Measurements from ENCODE around the gene DPEP2. TPM values are rescaled to one million over a fixed set of nuclear protein-coding genes. Genes with fewer than 3 reads are reported as not detected.
"Not testable (repeated sequence)": the region's sequence is repeated elsewhere in the genome, so short reads cannot be mapped to it uniquely, and the experiment has no call there.

The DPEP2 gene
- total RNA-seq: 0.23 TPM in 1 of 2 replicates, not detected in the other

DNA sequence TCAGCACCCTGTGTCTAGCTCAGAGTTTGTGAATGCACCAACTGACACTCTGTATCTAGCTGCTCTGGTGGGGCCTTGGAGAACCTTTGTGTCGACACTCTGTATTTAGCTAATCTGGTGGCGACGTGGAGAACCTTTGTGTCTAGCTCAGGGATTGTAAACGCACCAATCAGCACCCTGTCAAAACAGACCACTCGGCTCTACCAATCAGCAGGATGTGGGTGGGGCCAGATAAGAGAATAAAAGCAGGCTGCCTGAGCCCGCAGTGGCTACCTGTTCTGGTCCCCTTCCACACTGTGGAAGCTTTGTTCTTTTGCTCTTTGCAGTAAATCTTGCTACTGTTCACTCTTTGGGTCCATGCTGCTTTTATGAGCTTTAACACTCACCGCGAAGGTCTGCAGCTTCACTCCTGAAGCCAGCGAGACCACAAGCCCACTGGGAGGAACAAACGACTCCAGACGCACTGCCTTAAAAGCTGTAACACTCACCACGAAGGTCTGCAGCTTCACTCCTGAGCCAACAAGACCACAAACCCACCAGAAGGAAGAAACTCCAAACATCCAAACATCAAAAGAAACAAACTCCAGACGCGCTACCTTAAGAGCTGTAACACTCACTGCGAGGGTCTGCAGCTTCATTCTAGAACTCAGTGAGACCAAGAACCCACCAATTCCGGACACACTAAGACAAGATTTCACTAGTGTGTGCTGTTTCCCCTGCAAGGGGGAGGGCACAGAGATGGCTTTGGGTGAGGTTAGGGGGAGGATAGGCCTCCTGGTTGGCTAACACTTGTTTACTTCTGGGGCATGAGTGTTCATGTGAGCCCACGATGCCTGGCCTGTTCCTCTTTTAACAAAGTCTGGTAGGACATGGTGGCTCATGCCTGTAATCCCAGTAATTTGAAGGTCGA is at the start of gene DPEP2:
TSS of gene DPEP2 (minus strand) at position 706 of the 910 bp plus-strand sequence. CDS start 6,272 bp downstream, outside the sequence.
- not testable (repeated sequence) for DNase-seq (ENCODE audit: extremely low read depth, low read depth, low spot score)

- DNase-seq (ENCODE audit: extremely low read depth, low read depth, low spot score): no peak
These were observed 48.7 kb upstream of the DPEP2 start for GRCh38 chr16:68047987-68048386.

DNA sequence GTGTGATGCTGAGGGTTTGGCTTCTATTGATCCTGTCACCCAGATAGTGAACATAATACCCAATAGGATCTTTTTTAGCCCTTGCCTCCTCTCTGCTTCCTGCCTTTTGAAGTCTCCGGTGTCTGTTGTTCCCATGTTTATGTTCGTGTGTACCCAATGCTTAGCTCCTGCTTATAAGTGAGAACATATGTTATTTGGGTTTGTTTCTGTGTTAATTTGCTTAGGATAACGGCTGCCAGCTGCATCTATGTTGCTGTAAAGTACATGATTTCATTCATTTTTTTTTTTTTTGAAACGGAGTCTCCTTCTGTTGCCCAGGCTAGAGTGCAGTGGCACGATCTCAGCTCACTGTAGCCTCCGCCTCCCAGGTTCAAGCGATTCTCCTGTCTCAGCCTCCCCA is 46.8 kb upstream of the DPEP2 start:
- no peak for DNase-seq (ENCODE audit: extremely low read depth, low read depth, low spot score)

- DNase-seq (ENCODE audit: extremely low read depth, low read depth, low spot score): no peak
These were observed 42.5 kb upstream of the DPEP2 start for GRCh38 chr16:68041783-68042182.

DNA sequence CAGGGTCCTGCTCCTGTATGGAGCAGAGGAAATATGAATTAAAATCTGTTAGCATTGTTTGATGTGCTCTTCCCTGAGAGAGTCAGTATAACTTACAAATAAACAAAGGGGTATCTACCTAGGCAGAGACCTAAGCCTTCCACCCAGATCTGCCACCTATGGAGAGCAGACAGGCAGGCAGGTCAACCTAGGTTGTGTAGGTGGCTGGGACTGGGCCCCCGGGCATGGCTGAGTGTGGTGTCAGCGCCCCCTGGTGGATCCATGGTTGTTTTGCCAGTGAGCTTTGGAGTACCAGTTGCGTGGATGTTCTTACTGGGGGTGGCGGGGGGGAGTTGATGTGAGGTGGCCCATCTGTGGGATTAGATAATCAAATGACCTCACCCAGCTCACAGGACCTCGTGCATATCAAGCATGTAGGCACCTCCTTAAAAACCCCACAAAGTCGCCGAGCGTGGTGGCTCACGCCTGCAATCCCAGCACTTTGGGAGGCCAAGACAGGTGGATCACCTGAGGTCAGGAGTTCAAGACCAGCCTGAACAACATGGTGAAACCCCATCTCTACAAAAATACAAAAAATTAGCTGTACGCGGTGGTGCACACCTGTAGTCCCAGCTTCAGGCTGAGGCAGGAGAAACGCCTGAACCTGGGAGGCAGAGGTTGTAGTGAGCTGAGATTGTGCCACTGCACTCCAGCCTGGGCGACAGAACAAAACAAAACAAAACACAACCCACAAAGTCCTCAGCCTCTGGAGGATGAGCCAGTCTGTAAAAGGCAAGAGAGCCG is 41.4 kb upstream of the DPEP2 start:
- peak; percentile 39 for DNase-seq (ENCODE audit: extremely low read depth, low read depth, low spot score)

DNA sequence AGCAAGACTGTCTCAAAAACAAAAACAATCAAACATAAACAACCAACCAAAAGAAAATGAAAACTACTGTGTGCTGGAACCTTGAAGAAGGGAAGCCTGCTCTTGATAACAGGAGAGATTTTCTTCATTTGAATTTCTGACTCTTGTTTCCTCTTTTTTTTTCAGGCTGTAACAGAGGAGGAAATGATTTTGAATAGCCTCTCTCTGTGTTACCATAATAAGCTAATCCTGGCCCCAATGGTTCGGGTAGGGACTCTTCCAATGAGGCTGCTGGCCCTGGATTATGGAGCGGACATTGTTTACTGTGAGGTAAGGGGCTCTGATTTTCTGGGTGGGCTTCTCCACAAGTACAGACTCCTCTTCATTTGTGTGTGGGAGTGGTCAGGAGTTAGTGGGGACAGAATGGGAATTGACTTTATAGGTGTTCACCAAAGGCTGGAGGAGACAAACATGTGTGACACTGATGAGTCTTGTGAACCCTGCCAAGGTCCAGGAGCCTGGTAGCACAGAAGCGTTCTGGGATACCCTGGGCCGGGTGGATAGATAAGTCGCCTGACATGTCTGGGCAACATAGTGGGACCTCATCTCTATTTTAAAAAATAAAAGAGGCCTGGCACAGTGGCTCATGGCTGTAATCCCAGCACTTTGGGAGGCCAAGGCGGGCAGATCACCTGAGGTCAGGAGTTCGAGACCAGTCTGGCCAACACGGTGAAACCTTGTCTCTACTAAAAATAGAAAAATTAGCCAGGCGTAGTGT is 38.7 kb upstream of the DPEP2 start:
- no peak for DNase-seq (ENCODE audit: extremely low read depth, low read depth, low spot score)

- DNase-seq (ENCODE audit: extremely low read depth, low read depth, low spot score): no peak
These were observed 35.9 kb upstream of the DPEP2 start for GRCh38 chr16:68035227-68035626.

DNA sequence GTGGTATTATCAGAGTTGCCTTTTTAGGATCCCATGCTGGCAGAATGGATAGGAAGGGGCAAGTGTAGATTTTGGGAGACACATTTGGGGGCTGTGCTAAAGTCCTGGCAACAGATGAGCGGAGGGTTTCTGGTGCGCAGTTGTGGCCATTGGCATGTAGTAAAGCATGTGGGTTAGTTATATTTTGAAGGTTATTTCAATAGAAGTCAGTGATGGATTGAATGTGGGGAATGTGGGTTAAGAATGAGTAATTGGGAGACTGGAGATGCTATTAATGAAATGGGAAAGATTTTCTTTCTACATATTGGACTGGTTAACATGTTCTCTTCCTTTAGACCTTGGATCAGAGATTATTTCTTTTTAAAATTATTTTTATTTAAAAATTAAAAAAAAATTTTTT is 33.8 kb upstream of the DPEP2 start:
- no peak for DNase-seq (ENCODE audit: extremely low read depth, low read depth, low spot score)

- no peak for DNase-seq (ENCODE audit: extremely low read depth, low read depth, low spot score)
These were observed 32.7 kb upstream of the DPEP2 start for GRCh38 chr16:68031951-68032350.

GRCh38 chr16:68030108-68030507 is 30.8 kb upstream of the DPEP2 start:
- DNase-seq (ENCODE audit: extremely low read depth, low read depth, low spot score): not testable (repeated sequence)

DNA sequence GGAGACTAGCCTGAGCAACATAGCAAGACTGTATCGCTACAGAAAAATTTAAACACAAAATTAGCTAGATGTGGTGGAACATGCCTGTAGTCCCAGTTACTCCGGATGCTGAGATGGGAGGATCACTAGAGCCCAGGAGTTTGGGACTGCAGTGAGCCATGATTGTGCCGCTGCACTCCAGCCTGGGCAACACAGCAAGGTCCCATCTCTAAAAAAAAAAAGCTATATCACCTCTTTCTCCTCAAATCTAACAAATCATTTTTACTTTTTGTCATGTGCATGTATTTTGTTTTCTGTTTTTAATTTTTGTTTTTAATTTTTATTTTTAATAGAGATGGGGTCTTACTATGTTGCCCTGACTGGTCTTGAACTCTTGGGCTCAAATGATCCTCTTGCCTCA is 29.7 kb upstream of the DPEP2 start:
- DNase-seq (ENCODE audit: extremely low read depth, low read depth, low spot score): no peak

DNA sequence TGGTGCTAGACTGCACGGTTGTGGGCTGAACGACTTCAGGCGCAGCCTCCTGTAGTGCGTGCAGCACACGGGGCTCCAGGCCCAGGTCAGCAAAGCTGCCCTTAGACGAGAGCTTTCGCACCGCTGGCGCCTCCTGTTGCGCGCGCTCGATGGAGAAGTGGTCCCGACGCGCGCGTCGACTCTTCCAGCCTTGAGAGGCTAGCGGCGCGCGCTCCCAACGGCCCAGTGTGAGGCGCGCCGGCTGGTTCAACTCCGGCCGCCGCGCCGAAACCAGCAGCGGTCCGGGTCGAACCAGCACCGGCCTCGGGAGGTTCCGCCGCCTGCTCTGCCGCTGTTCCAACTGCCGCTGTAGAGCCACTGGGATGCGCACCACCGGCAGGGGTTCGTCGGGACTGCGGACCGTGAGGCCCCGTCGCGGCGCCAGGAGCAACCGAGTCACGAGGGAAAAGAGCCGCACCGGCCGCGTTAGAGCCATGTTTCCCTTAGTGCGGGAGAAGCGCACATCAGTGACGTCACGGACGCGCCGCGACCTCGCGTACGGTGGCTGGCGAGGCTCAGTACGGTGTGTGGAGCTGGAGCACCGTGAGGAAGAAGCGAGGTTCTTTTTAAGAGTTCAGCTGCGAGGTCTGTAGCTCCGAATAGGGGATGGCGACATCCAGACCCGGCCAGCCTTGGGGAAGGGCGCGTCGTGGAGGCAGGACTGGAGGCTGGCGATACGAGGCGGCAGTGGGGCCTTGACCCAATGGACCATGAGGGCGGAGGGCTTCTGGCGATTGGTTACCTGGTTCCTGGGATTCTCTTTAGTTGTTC is 23.6 kb upstream of the DPEP2 start, which contains the start of the genes DDX28 and DUS2:
TSS of gene DDX28 (minus strand) at position 505 of the 810 bp plus-strand sequence. CDS start at position 475, 30 bp downstream.
TSS of gene DUS2 (plus strand) at position 557 of the 810 bp plus-strand sequence. CDS start 14,740 bp downstream, outside the sequence.
- no peak for DNase-seq (ENCODE audit: extremely low read depth, low read depth, low spot score)

DNA sequence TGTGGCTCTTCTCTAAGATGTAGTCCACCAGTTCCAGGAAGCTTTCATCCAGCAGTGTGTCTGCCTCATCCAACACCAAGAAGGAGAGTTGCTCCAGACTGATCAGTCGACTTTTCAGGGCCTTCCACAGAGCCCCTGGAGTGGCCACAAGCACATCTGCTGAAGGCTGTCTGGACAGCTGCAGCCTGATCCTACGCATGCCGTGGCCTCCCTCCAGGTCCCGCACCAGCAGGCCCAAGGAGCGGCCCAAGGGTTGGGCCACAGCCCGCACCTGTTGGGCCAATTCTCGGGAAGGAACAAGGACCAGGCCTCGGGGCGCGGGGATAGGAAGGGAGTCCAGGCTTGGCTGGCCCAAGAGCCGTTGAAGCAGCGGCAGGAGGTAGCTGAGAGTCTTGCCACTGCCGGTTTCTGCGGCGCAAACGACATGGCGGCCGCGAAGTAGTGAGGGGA is 23.0 kb upstream of the DPEP2 start:
- no peak for DNase-seq (ENCODE audit: extremely low read depth, low read depth, low spot score)

- DNase-seq (ENCODE audit: extremely low read depth, low read depth, low spot score): no peak
These were observed 22.2 kb upstream of the DPEP2 start for GRCh38 chr16:68021490-68021889.

DNA sequence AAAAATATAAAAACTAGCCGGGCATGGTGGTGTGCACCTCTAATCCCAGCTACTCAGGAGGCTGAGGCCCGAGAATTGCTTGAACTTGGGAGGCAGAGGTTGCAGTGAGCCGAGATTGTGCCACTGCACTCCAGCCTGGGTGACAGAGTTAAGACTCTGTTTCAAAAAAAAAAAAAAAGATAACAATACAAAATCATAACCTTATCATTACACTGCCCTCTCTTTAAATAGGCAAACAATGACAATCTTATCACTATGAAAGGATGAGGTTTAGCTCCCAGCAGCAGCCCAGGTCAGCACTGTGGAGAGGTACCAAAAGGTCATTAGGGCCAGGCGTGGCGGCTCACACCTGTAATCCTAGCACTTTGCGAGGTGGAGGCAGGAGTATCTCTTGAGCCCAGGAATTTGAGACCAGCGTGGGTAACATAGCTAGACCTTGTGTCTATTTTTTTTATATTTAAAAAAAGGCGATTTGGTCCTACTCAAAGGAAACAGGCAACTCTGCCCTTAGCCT is 19.9 kb upstream of the DPEP2 start:
- no peak for DNase-seq (ENCODE audit: extremely low read depth, low read depth, low spot score)

DNA sequence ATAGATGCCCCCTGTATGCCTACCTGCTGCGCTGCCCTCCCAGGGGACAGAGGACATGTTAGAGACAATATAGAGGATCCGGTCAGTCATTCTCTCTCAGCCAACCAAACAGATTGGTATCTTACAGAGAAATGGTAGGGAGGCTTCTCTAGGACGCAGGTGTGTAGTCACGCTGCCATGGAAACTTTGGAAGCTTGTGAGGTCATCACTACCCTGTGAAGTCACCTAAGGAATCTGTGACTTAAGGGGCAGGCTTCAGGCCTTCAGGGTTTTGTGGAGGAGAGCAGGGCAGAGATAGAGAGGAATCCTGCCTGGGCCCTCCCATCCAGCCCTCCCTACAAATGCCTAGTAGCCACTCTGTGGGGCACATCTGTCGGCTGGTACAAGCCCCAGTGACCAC is 16.4 kb upstream of the DPEP2 start, which contains the start of gene DPEP2NB:
TSS of gene DPEP2NB (minus strand) at position 231 of the 400 bp plus-strand sequence. CDS start at position 90, 141 bp downstream.
- no peak for DNase-seq (ENCODE audit: extremely low read depth, low read depth, low spot score)

DNA sequence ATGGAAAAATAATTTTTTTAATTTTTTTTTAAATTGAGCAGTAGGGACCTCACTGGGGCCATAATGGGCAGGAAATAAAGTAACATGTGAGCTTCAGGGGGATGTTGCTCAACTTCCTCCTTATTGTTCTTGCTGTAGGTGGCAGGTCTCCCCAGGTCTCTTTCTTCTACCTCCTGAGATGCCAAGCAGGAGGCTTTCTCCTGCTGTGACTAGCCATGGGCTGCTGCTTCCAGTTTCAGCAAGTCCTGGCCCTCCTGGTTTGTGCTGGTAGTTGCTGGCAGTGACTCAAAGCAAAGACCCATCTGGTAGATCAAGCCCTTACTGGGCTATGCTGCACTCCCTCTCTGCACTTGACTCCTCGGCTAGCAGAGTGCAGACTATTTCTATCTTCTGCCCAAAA is 14.2 kb upstream of the DPEP2 start:
- DNase-seq (ENCODE audit: extremely low read depth, low read depth, low spot score): no peak

DNA sequence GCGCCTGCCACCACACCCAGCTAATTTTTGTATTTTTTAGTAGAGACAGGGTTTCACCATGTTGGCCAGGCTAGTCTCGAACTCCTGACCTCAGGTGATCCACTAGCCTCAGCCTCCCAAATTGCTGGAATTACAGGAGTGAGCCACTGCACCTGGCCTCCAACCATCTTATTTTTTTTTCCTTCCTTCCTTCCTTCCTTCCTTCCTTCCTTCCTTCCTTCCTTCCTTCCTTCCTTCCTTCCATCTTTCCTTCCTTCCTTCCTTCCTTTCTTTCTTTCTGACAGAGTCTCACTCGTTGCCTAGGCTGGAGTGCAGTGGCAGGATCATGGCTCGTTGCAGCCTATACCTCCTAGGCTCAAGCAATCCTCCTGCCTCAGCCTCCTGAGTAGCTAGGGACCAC is 10.6 kb upstream of the DPEP2 start:
- DNase-seq (ENCODE audit: extremely low read depth, low read depth, low spot score): not testable (repeated sequence)

DNA sequence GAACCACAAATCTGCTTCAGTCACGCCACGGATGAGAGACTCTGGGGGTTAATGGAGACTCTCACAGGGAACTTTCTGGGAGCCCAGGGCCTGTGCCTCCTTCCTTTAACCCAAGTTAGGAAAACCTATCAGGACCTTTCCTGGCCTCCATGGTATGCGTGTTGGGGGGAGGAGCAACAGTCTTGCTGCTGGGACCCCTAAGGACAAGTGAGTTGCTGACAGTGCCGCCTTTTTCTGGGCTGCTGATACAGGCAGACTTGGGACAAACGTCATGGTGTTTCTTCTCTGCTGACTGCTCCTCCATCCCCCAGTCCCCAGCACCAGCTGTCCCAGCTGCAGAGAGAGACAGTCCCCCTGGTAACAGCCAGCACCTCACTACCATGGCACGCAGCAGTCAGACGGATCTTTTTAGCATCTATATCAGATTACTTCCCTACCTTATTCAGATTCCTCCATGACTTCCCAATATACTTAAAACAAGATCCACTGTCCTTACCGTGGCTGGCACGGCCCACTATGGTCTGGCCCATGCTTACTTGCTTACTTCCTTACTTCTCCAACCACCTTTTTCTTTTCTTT is 10.0 kb upstream of the DPEP2 start:
- DNase-seq (ENCODE audit: extremely low read depth, low read depth, low spot score): no peak
